GM23338 (cell line): ENCODE data around the gene ARL11.

Source experiments
- CREB1 ChIP-seq: fragments of 250-450 bp; sonication (Bioruptor Pico); IDR thresholded peaks from 2 replicates; pipeline ENCODE4 v1.5.0; 2020; ENCODE audit warnings: low read depth, mild to moderate bottlenecking, moderate library complexity
- CTCF ChIP-seq, 2 experiments: fragments of 200-600 bp in 1 of 2; sonication (generic) in 1 of 2; conservative IDR thresholded peaks; 2 replicates each; pipeline versions ENCODE4 v1.5.1 to v1.6.1; 2016 to 2017; ENCODE audit warnings: antibody characterized with exemption in 2 of 2, low read depth in 2 of 2, mild to moderate bottlenecking in 2 of 2, moderate library complexity in 1 of 2
- ETS1 ChIP-seq: IDR thresholded peaks from 2 replicates; pipeline ENCODE4 v1.6.1; 2016; ENCODE audit warnings: antibody characterized with exemption
- EZH2 ChIP-seq: fragments of 200-600 bp; sonication (generic); IDR thresholded peaks from one replicate; pipeline ENCODE4 v1.8.0; 2017; ENCODE audit warnings: antibody characterized with exemption, mild to moderate bottlenecking, low read depth; ENCODE audit not compliant: unreplicated experiment
- EZH2phosphoT487 ChIP-seq: fragments of 200-600 bp; sonication (generic); IDR thresholded peaks from one replicate; pipeline ENCODE4 v1.8.1; 2018; ENCODE audit warnings: antibody characterized with exemption; ENCODE audit not compliant: unreplicated experiment
- JUNB ChIP-seq: IDR thresholded peaks from one replicate; pipeline ENCODE4 v1.6.1; 2016; ENCODE audit warnings: antibody characterized with exemption; ENCODE audit not compliant: unreplicated experiment
- POLR2AphosphoS5 ChIP-seq: IDR thresholded peaks from 2 replicates; pipeline ENCODE4 v1.6.1; 2016; ENCODE audit warnings: antibody characterized with exemption, low read depth
- STAT1 ChIP-seq: IDR thresholded peaks from one replicate; pipeline ENCODE4 v1.6.1; 2016; ENCODE audit warnings: antibody characterized with exemption; ENCODE audit not compliant: unreplicated experiment
- ZNF331 ChIP-seq: fragments of 250-450 bp; sonication (Bioruptor Pico); IDR thresholded peaks from 2 replicates; pipeline ENCODE4 v1.5.0; 2020; ENCODE audit warnings: low read depth, mild to moderate bottlenecking, moderate library complexity
- ZNF462 ChIP-seq: fragments of 250-450 bp; sonication (Bioruptor Pico); IDR thresholded peaks from 2 replicates; pipeline ENCODE4 v1.5.0; 2020; ENCODE audit warnings: mild to moderate bottlenecking, moderate library complexity

GRCh38 chr13:49579501-49579900, 48.8 kb upstream of the ARL11 start:
- TF ChIP-seq POLR2AphosphoS5 (no peak), EZH2 (no peak), CTCF (conservative IDR thresholded peaks at IDR 0.05; ENCODE audit: low read depth in 2 of 2) (no peak), EZH2phosphoT487 (no peak), CREB1 (CRISPR knock-in tag) (no peak), ETS1 (no peak), JUNB (no peak), ZNF331 (CRISPR knock-in tag) (no peak), ZNF462 (CRISPR knock-in tag) (no peak), STAT1 (no peak)
